Breast epithelium (tissue), 4 donors: ENCODE results near the gene SEPTIN8. TPM values are rescaled to one million over a fixed set of nuclear protein-coding genes. Genes with fewer than 3 reads are reported as not detected.

Experiments
- DNase-seq, 2 donors: peaks; one replicate each; pipeline ENCODE4 v3.0.0-alpha.2; 2019; ENCODE audit warnings: low spot score in 2 of 2
- H3K27ac ChIP-seq, 2 donors: fragments of 200-600 bp; sonication (generic) in 1 of 2; one replicate each; pipeline ENCODE4 v1.5.1; 2016 to 2019; ENCODE audit warnings: mild to moderate bottlenecking in 1 of 2
- H3K27me3 ChIP-seq, 2 donors: fragments of 200-600 bp; sonication (generic) in 1 of 2; one replicate each; pipeline versions ENCODE4 v1.5.1 to v1.6.0; 2017 to 2019; ENCODE audit warnings: control low read depth in 1 of 2, mild to moderate bottlenecking in 1 of 2
- H3K36me3 ChIP-seq: fragments of 200-600 bp; one replicate; pipeline ENCODE4 v1.5.1; 2019
- H3K4me1 ChIP-seq, 2 donors: fragments of 200-600 bp; sonication (generic); one replicate each; pipeline ENCODE4 v1.5.1; 2016 to 2019; ENCODE audit warnings: control low read depth in 1 of 2
- H3K4me3 ChIP-seq, 3 donors: fragments of 200-600 bp; sonication (generic); 1 replicate in 2 of 3; 2 replicates in 1 of 3; pipeline ENCODE4 v1.5.1; 2016 to 2019; ENCODE audit warnings: mild to moderate bottlenecking in 3 of 3, moderate library complexity in 2 of 3
- H3K9me3 ChIP-seq, 2 donors: fragments of 200-600 bp; sonication (generic) in 1 of 2; one replicate each; pipeline ENCODE4 v1.5.1; 2016 to 2019; ENCODE audit warnings: control low read depth in 1 of 2
- CTCF ChIP-seq, 3 donors: fragments of 450-650 bp; IDR thresholded peaks; one replicate each; pipeline ENCODE4 v1.5.1; 2016 to 2017; ENCODE audit warnings: antibody characterized with exemption in 3 of 3, mild to moderate bottlenecking in 3 of 3, moderate library complexity in 3 of 3
- POLR2A ChIP-seq: fragments of 450-650 bp; IDR thresholded peaks from one replicate; pipeline ENCODE4 v1.6.1; 2016; ENCODE audit warnings: antibody characterized with exemption, mild to moderate bottlenecking, moderate library complexity
- POLR2AphosphoS5 ChIP-seq, 3 donors: sonication (generic); formaldehyde crosslinking; IDR thresholded peaks; one replicate each; pipeline ENCODE4 v1.6.1; 2017; ENCODE audit warnings: antibody characterized with exemption in 3 of 3
- intact Hi-C: fragments of 100-400 bp; cut with DNase I; formaldehyde crosslinking; loops from one replicate; pipeline ENCODE4 v1.15.1; 2023; ENCODE audit warnings: low total_unique reads
- total RNA-seq, 3 donors: library from RNA; depleted of rRNA; stranded (reverse); fragments of >200 nt; gene quantifications; one replicate each; pipeline ENCODE4 v1.1.0, GENCODE V29; 2016

The SEPTIN8 gene
- total RNA-seq, 3 donors from 2014 or later = 26.4 to 43.0 (median 40.0) TPM

- H3K4me1 ChIP-seq = no peaks in the 10 kb centered on the region
- TF ChIP-seq CTCF (IDR thresholded peaks at IDR 0.05) (no peak), POLR2AphosphoS5 (IDR thresholded peaks at IDR 0.05) (no peak), POLR2A (no peak)
- no peak overlapping the region for H3K4me3 ChIP-seq
- intact Hi-C loops = no loop called here
- no peaks in the 10 kb centered on the region for H3K9me3 ChIP-seq
- no peak for DNase-seq
- H3K36me3 ChIP-seq = no peaks in the 10 kb centered on the region
- H3K27me3 ChIP-seq = no peaks in the 10 kb centered on the region
- H3K27ac ChIP-seq = no peak overlapping the region
These were observed 25.1 kb upstream of the SEPTIN8 start for GRCh38 chr5:132802044-132802684.

GRCh38 chr5:132800545-132800944 is 23.5 kb upstream of the SEPTIN8 start:
- TF ChIP-seq CTCF (IDR thresholded peaks at IDR 0.05) = no peak
- TF ChIP-seq POLR2A = no peak
- TF ChIP-seq POLR2AphosphoS5 (IDR thresholded peaks at IDR 0.05) = no peak
- no peaks in the 10 kb centered on the region for H3K36me3 ChIP-seq
- H3K4me1 ChIP-seq = no peaks in the 10 kb centered on the region
- no peaks in the 10 kb centered on the region for H3K27me3 ChIP-seq
- H3K27ac ChIP-seq = no peak overlapping the region
- H3K9me3 ChIP-seq = no peaks in the 10 kb centered on the region
- intact Hi-C loops = no loop called here
- DNase-seq = no peak
- H3K4me3 ChIP-seq = no peak overlapping the region

GRCh38 chr5:132799392-132799791 is 22.4 kb upstream of the SEPTIN8 start:
- no peaks in the 10 kb centered on the region for H3K36me3 ChIP-seq
- DNase-seq = no peak
- intact Hi-C loops = no loop called here

GRCh38 chr5:132797651-132798050 is 20.6 kb upstream of the SEPTIN8 start:
- no peak for TF ChIP-seq POLR2AphosphoS5 (IDR thresholded peaks at IDR 0.05)
- no peak for TF ChIP-seq POLR2A
- no peak for TF ChIP-seq CTCF (IDR thresholded peaks at IDR 0.05)
- H3K4me1 ChIP-seq = no peaks in the 10 kb centered on the region
- no peaks in the 10 kb centered on the region for H3K9me3 ChIP-seq
- intact Hi-C loops = no loop called here
- no peaks in the 10 kb centered on the region for H3K36me3 ChIP-seq
- H3K4me3 ChIP-seq = no peak overlapping the region
- no peak overlapping the region for H3K27ac ChIP-seq
- no peak for DNase-seq
- no peaks in the 10 kb centered on the region for H3K27me3 ChIP-seq

More at GRCh38 chr5:132799392-132799791, 22.4 kb upstream of the SEPTIN8 start:
- no peaks in the 10 kb centered on the region for H3K9me3 ChIP-seq
- H3K27me3 ChIP-seq = no peaks in the 10 kb centered on the region
- H3K4me3 ChIP-seq = no peak overlapping the region
- H3K4me1 ChIP-seq = no peaks in the 10 kb centered on the region
- TF ChIP-seq POLR2A (no peak), CTCF (IDR thresholded peaks at IDR 0.05) (no peak), POLR2AphosphoS5 (IDR thresholded peaks at IDR 0.05) (no peak)
- no peak overlapping the region for H3K27ac ChIP-seq

- no peaks in the 10 kb centered on the region for H3K4me1 ChIP-seq
- no peaks in the 10 kb centered on the region for H3K9me3 ChIP-seq
- TF ChIP-seq POLR2AphosphoS5 (IDR thresholded peaks at IDR 0.05) (no peak), CTCF (IDR thresholded peaks at IDR 0.05) (no peak), POLR2A (no peak)
- no peak for DNase-seq
- no peaks in the 10 kb centered on the region for H3K27me3 ChIP-seq
- H3K4me3 ChIP-seq = no peak overlapping the region
- H3K27ac ChIP-seq = no peak overlapping the region
- H3K36me3 ChIP-seq = no peaks in the 10 kb centered on the region
- intact Hi-C loops = no loop called here
These were observed 14.0 kb upstream of the SEPTIN8 start for GRCh38 chr5:132791026-132791425.
